GM23338 (cell line): Measurements from ENCODE around the gene PKD1. TPM values are rescaled to one million over a fixed set of nuclear protein-coding genes. Genes with fewer than 3 reads are reported as not detected.

Experiments
- ATAC-seq: fragments of 200-7000 bp; cut with Tn5 transposase; 3 replicates; pipeline ENCODE4 v1.9.1; 2020
- DNase-seq: peaks from one replicate; pipeline ENCODE4 v3.0.0-alpha.2; 2015; ENCODE audit warnings: low spot score
- H2AFZ ChIP-seq: fragments of 200-600 bp; sonication (generic); 2 replicates; pipeline ENCODE4 v1.8.0; 2016; ENCODE audit warnings: antibody characterized with exemption, mild to moderate bottlenecking, moderate library complexity
- H3F3A ChIP-seq: fragments of 200-600 bp; sonication (generic); replicated peaks from 2 replicates; pipeline ENCODE4 v1.8.0; 2017; ENCODE audit warnings: antibody characterized with exemption, mixed run types, low read depth
- H3K27ac ChIP-seq: fragments of 200-600 bp; sonication (generic); 2 replicates; pipeline ENCODE4 v1.6.1; 2016; ENCODE audit warnings: low read depth
- H3K27me3 ChIP-seq: fragments of 200-600 bp; sonication (generic); 2 replicates; pipeline ENCODE4 v1.8.0; 2016; ENCODE audit warnings: mild to moderate bottlenecking, mixed run types, moderate library complexity; ENCODE audit not compliant: insufficient read depth
- H3K36me3 ChIP-seq: fragments of 200-600 bp; sonication (generic); 2 replicates; pipeline ENCODE4 v1.8.0; 2016; ENCODE audit warnings: mild to moderate bottlenecking; ENCODE audit not compliant: insufficient read depth
- H3K4me1 ChIP-seq: fragments of 200-600 bp; sonication (generic); 2 replicates; pipeline ENCODE4 v1.8.0; 2016; ENCODE audit warnings: mild to moderate bottlenecking, moderate library complexity; ENCODE audit not compliant: insufficient read depth
- H3K4me2 ChIP-seq: fragments of 200-600 bp; sonication (generic); 2 replicates; pipeline ENCODE4 v1.7.1; 2017; ENCODE audit warnings: mixed run types
- H3K4me3 ChIP-seq: fragments of 200-600 bp; sonication (generic); 2 replicates; pipeline ENCODE4 v1.6.1; 2016; ENCODE audit warnings: mixed run types
- H3K79me2 ChIP-seq: fragments of 200-600 bp; sonication (generic); replicated peaks from 2 replicates; pipeline ENCODE4 v1.8.0; 2017; ENCODE audit warnings: mild to moderate bottlenecking; ENCODE audit not compliant: insufficient read depth
- H3K9me2 ChIP-seq: fragments of 200-600 bp; sonication (generic); 2 replicates; pipeline ENCODE4 v1.8.0; 2017; ENCODE audit not compliant: insufficient read depth
- H4K20me1 ChIP-seq: fragments of 200-600 bp; sonication (generic); replicated peaks from 2 replicates; pipeline ENCODE4 v1.8.0; 2017; ENCODE audit warnings: mild to moderate bottlenecking; ENCODE audit not compliant: insufficient read depth
- H3K27ac Mint-ChIP-seq: 2 replicates; pipeline ENCODE4 v1.8.0; 2020; ENCODE audit warnings: inconsistent platforms, mild to moderate bottlenecking, moderate library complexity, mixed read lengths
- H3K27me3 Mint-ChIP-seq: 3 replicates; pipeline ENCODE4 v1.8.0; 2022; ENCODE audit warnings: low read depth, mild to moderate bottlenecking, moderate library complexity, mixed read lengths, inconsistent platforms; ENCODE audit not compliant: insufficient read depth, poor library complexity
- H3K36me3 Mint-ChIP-seq: 3 replicates; pipeline ENCODE4 v1.8.0; 2021; ENCODE audit warnings: low read depth, mild to moderate bottlenecking, inconsistent platforms, moderate library complexity, mixed read lengths
- H3K4me1 Mint-ChIP-seq: 3 replicates; pipeline ENCODE4 v1.8.0; 2020; ENCODE audit warnings: mild to moderate bottlenecking, inconsistent platforms, mixed read lengths
- H3K4me3 Mint-ChIP-seq: 3 replicates; pipeline ENCODE4 v1.8.0; 2021; ENCODE audit warnings: moderate library complexity, mild to moderate bottlenecking, inconsistent platforms, mixed read lengths
- H3K9me3 Mint-ChIP-seq: 3 replicates; pipeline ENCODE4 v1.8.0; 2020; ENCODE audit warnings: moderate library complexity, mild to moderate bottlenecking, inconsistent platforms, mixed read lengths
- CREB1 ChIP-seq: fragments of 250-450 bp; sonication (Bioruptor Pico); IDR thresholded peaks from 2 replicates; pipeline ENCODE4 v1.5.0; 2020; ENCODE audit warnings: low read depth, mild to moderate bottlenecking, moderate library complexity
- CTCF ChIP-seq, 2 experiments: fragments of 200-600 bp in 1 of 2; sonication (generic) in 1 of 2; conservative IDR thresholded peaks; 2 replicates each; pipeline versions ENCODE4 v1.5.1 to v1.6.1; 2016 to 2017; ENCODE audit warnings: antibody characterized with exemption in 2 of 2, low read depth in 2 of 2, mild to moderate bottlenecking in 2 of 2, moderate library complexity in 1 of 2
- EZH2phosphoT487 ChIP-seq: fragments of 200-600 bp; sonication (generic); IDR thresholded peaks from one replicate; pipeline ENCODE4 v1.8.1; 2018; ENCODE audit warnings: antibody characterized with exemption; ENCODE audit not compliant: unreplicated experiment
- JUNB ChIP-seq: IDR thresholded peaks from one replicate; pipeline ENCODE4 v1.6.1; 2016; ENCODE audit warnings: antibody characterized with exemption; ENCODE audit not compliant: unreplicated experiment
- POLR2AphosphoS5 ChIP-seq: IDR thresholded peaks from 2 replicates; pipeline ENCODE4 v1.6.1; 2016; ENCODE audit warnings: antibody characterized with exemption, low read depth
- STAT1 ChIP-seq: IDR thresholded peaks from one replicate; pipeline ENCODE4 v1.6.1; 2016; ENCODE audit warnings: antibody characterized with exemption; ENCODE audit not compliant: unreplicated experiment
- ZNF114 ChIP-seq: fragments of 250-450 bp; sonication (Bioruptor Pico); IDR thresholded peaks from 2 replicates; pipeline ENCODE4 v1.5.0; 2020; ENCODE audit warnings: mild to moderate bottlenecking, moderate library complexity
- polyA plus RNA-seq: library from polyadenylated mRNA; unstranded; fragments of >200 nt; fragmentation: Nextera tagmentation; extraction: Ambion mirVana; gene quantifications from 2 replicates; pipeline ENCODE4 v1.2.1, GENCODE V29; 2016
- total RNA-seq: library from RNA; depleted of rRNA; stranded (reverse); fragments of >200 nt; shearing (Covaris generic); gene quantifications from 2 replicates; pipeline ENCODE4 v1.2.3, GENCODE V29; 2014
- TF ChIP-seq, protein P1 (sequence below): fragments of 250-450 bp; sonication (Bioruptor Pico); IDR thresholded peaks from 2 replicates; pipeline ENCODE4 v1.5.0; 2020; ENCODE audit warnings: mild to moderate bottlenecking, moderate library complexity

Gene PKD1
- total and polyA plus RNA-seq, 2 experiments from 2014 or later = 21.1 to 107 TPM

- Histone ChIP-seq H4K20me1 (no peaks in the 10 kb centered on the region; the same call in 1 of the 2 replicates), H3K36me3 (no peaks in the 10 kb centered on the region), H3F3A (0 out of 2 replicates have a peak, but pooled peaks cover 19% of the 10 kb centered on the region), H3K27ac (no peak overlapping the region), H3K79me2 (no peaks in the 10 kb centered on the region), H3K4me2 (no peak overlapping the region), H3K9me2 (no peaks in the 10 kb centered on the region), H3K27me3 (no peaks in the 10 kb centered on the region), H3K4me3 (0 out of 2 replicates have a peak overlapping the region, but pooled peaks have one; percentile 30), H2AFZ (no peak overlapping the region), H3K4me1 (no peaks in the 10 kb centered on the region)
- DNase-seq = no peak
- peaks cover 20% of the 10 kb centered on the region for H3K27me3 Mint-ChIP-seq
- no peaks in the 10 kb centered on the region for H3K9me3 Mint-ChIP-seq
- ATAC-seq = no peak
- peaks cover 6% of the 10 kb centered on the region for H3K4me1 Mint-ChIP-seq
- TF ChIP-seq, protein P1, sequence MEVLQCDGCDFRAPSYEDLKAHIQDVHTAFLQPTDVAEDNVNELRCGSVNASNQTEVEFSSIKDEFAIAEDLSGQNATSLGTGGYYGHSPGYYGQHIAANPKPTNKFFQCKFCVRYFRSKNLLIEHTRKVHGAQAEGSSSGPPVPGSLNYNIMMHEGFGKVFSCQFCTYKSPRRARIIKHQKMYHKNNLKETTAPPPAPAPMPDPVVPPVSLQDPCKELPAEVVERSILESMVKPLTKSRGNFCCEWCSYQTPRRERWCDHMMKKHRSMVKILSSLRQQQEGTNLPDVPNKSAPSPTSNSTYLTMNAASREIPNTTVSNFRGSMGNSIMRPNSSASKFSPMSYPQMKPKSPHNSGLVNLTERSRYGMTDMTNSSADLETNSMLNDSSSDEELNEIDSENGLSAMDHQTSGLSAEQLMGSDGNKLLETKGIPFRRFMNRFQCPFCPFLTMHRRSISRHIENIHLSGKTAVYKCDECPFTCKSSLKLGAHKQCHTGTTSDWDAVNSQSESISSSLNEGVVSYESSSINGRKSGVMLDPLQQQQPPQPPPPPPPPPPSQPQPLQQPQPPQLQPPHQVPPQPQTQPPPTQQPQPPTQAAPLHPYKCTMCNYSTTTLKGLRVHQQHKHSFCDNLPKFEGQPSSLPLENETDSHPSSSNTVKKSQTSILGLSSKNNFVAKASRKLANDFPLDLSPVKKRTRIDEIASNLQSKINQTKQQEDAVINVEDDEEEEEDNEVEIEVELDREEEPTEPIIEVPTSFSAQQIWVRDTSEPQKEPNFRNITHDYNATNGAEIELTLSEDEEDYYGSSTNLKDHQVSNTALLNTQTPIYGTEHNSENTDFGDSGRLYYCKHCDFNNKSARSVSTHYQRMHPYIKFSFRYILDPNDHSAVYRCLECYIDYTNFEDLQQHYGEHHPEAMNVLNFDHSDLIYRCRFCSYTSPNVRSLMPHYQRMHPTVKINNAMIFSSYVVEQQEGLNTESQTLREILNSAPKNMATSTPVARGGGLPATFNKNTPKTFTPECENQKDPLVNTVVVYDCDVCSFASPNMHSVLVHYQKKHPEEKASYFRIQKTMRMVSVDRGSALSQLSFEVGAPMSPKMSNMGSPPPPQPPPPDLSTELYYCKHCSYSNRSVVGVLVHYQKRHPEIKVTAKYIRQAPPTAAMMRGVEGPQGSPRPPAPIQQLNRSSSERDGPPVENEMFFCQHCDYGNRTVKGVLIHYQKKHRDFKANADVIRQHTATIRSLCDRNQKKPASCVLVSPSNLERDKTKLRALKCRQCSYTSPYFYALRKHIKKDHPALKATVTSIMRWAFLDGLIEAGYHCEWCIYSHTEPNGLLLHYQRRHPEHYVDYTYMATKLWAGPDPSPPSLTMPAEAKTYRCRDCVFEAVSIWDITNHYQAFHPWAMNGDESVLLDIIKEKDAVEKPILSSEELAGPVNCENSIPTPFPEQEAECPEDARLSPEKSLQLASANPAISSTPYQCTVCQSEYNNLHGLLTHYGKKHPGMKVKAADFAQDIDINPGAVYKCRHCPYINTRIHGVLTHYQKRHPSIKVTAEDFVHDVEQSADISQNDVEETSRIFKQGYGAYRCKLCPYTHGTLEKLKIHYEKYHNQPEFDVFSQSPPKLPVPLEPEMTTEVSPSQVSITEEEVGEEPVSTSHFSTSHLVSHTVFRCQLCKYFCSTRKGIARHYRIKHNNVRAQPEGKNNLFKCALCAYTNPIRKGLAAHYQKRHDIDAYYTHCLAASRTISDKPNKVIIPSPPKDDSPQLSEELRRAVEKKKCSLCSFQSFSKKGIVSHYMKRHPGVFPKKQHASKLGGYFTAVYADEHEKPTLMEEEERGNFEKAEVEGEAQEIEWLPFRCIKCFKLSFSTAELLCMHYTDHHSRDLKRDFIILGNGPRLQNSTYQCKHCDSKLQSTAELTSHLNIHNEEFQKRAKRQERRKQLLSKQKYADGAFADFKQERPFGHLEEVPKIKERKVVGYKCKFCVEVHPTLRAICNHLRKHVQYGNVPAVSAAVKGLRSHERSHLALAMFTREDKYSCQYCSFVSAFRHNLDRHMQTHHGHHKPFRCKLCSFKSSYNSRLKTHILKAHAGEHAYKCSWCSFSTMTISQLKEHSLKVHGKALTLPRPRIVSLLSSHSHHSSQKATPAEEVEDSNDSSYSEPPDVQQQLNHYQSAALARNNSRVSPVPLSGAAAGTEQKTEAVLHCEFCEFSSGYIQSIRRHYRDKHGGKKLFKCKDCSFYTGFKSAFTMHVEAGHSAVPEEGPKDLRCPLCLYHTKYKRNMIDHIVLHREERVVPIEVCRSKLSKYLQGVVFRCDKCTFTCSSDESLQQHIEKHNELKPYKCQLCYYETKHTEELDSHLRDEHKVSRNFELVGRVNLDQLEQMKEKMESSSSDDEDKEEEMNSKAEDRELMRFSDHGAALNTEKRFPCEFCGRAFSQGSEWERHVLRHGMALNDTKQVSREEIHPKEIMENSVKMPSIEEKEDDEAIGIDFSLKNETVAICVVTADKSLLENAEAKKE (CRISPR knock-in tag) = no peak
- H3K27ac Mint-ChIP-seq = no peak overlapping the region
- peaks cover 17% of the 10 kb centered on the region for H3K36me3 Mint-ChIP-seq
- H3K4me3 Mint-ChIP-seq = no peak overlapping the region
Measured at GRCh38 chr16:2179576-2179975, 43.9 kb upstream of the PKD1 start.

DNA sequence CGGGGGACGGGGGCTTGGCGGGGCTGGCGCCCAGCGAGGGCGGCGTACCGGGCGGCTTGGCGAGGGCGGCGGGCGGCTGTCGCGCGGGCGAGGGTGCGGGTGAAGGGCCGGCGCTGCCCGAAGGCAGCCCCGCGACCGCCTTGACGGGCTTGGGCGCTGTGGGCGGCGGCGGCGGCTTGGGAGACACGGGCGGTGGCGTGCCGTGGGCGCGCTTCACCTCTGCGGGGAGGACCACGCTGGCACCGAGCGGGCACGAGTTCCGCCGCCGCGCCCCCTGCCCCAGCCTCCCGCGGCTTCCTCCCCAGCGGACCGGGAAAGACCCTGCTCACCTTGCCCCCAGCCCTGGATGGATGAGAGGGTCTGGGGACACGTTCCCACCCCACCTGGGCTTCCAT is 43.4 kb upstream of the PKD1 start:
- no peaks in the 10 kb centered on the region for H3K9me2 ChIP-seq
- no peak overlapping the region for H3K4me3 Mint-ChIP-seq
- no peak overlapping the region for H3K4me2 ChIP-seq
- H3K4me1 Mint-ChIP-seq = peaks cover 6% of the 10 kb centered on the region
- 0 out of 2 replicates have a peak, but pooled peaks cover 19% of the 10 kb centered on the region for H3F3A ChIP-seq
- no peak overlapping the region for H3K27ac ChIP-seq
- H4K20me1 ChIP-seq = no peaks in the 10 kb centered on the region; the same call in 1 of the 2 replicates
- ATAC-seq (no peak), DNase-seq (no peak)
- H2AFZ ChIP-seq = no peak overlapping the region
- peaks cover 16% of the 10 kb centered on the region for H3K27me3 Mint-ChIP-seq
- no peaks in the 10 kb centered on the region for H3K79me2 ChIP-seq
- no peaks in the 10 kb centered on the region for H3K9me3 Mint-ChIP-seq
- H3K36me3 Mint-ChIP-seq = peaks cover 22% of the 10 kb centered on the region
- no peaks in the 10 kb centered on the region for H3K4me1 ChIP-seq
- H3K27ac Mint-ChIP-seq = no peak overlapping the region
- no peaks in the 10 kb centered on the region for H3K27me3 ChIP-seq
- H3K4me3 ChIP-seq = 0 out of 2 replicates have a peak overlapping the region, but pooled peaks have one; percentile 30
- no peaks in the 10 kb centered on the region; the same call in 1 of the 2 replicates for H3K36me3 ChIP-seq
- TF ChIP-seq EZH2phosphoT487 = no peak
- no peak for TF ChIP-seq JUNB
- no peak for TF ChIP-seq STAT1
- TF ChIP-seq CTCF (conservative IDR thresholded peaks at IDR 0.05; ENCODE audit: low read depth in 2 of 2) = no peak
- TF ChIP-seq CREB1 (CRISPR knock-in tag) = no peak
- TF ChIP-seq ZNF114 (CRISPR knock-in tag) = no peak
- no peak for TF ChIP-seq POLR2AphosphoS5
